Measurements from ENCODE around the gene FCGBP.
"Not testable (repeated sequence)": the region's sequence is repeated elsewhere in the genome, so short reads cannot be mapped to it uniquely, and the experiment has no call there.

The FCGBP gene

GRCh38 chr19:39898858-39899257 lies 35.6 kb downstream of the FCGBP start:
- not testable (repeated sequence) for H3K27ac Mint-ChIP-seq; H3K9me3 Mint-ChIP-seq; H3K36me3 Mint-ChIP-seq; H3K27me3 Mint-ChIP-seq; H3K4me1 Mint-ChIP-seq; ATAC-seq (ENCODE audit: low read depth); DNase-seq (ENCODE audit: low spot score in 2 of 2); H3K4me3 Mint-ChIP-seq

GRCh38 chr19:39897511-39898245 lies 36.8 kb downstream of the FCGBP start:
- H3K9me3 Mint-ChIP-seq, H3K27ac Mint-ChIP-seq, H3K27me3 Mint-ChIP-seq, H3K4me3 Mint-ChIP-seq, H3K36me3 Mint-ChIP-seq, H3K4me1 Mint-ChIP-seq: not testable (repeated sequence)
- ATAC-seq (ENCODE audit: low read depth): peak; percentile 84
- DNase-seq (ENCODE audit: low spot score in 2 of 2): peak; percentile 26 to 57

GRCh38 chr19:39895096-39895495 lies 39.3 kb downstream of the FCGBP start:
- not testable (repeated sequence) for H3K4me1 Mint-ChIP-seq; H3K9me3 Mint-ChIP-seq; H3K27me3 Mint-ChIP-seq; H3K4me3 Mint-ChIP-seq; DNase-seq (ENCODE audit: low spot score in 2 of 2); H3K36me3 Mint-ChIP-seq; ATAC-seq (ENCODE audit: low read depth)
- H3K27ac Mint-ChIP-seq: peak overlapping the region; percentile 38

GRCh38 chr19:39894236-39894606 lies 40.2 kb downstream of the FCGBP start:
- H3K9me3 Mint-ChIP-seq; H3K36me3 Mint-ChIP-seq; H3K27me3 Mint-ChIP-seq; H3K4me3 Mint-ChIP-seq; H3K4me1 Mint-ChIP-seq; DNase-seq (ENCODE audit: low spot score in 2 of 2); ATAC-seq (ENCODE audit: low read depth); H3K27ac Mint-ChIP-seq: not testable (repeated sequence)

- H3K27me3 Mint-ChIP-seq; ATAC-seq (ENCODE audit: low read depth); H3K9me3 Mint-ChIP-seq; H3K36me3 Mint-ChIP-seq; H3K27ac Mint-ChIP-seq; H3K4me1 Mint-ChIP-seq; DNase-seq (ENCODE audit: low spot score in 2 of 2); H3K4me3 Mint-ChIP-seq: not testable (repeated sequence)
Measured at GRCh38 chr19:39893366-39894235, 40.8 kb downstream of the FCGBP start.

GRCh38 chr19:39892506-39892902 lies 41.9 kb downstream of the FCGBP start:
- H3K36me3 Mint-ChIP-seq; H3K4me3 Mint-ChIP-seq; H3K27ac Mint-ChIP-seq; H3K4me1 Mint-ChIP-seq; ATAC-seq (ENCODE audit: low read depth); H3K27me3 Mint-ChIP-seq; H3K9me3 Mint-ChIP-seq; DNase-seq (ENCODE audit: low spot score in 2 of 2): not testable (repeated sequence)

- not testable (repeated sequence) for H3K36me3 Mint-ChIP-seq; H3K27ac Mint-ChIP-seq; H3K4me1 Mint-ChIP-seq; H3K9me3 Mint-ChIP-seq; H3K27me3 Mint-ChIP-seq; H3K4me3 Mint-ChIP-seq; DNase-seq (ENCODE audit: low spot score in 2 of 2)
- ATAC-seq (ENCODE audit: low read depth): peak; percentile 39
Measured at GRCh38 chr19:39891660-39892505, 42.6 kb downstream of the FCGBP start.

GRCh38 chr19:39890755-39891551 lies 43.5 kb downstream of the FCGBP start:
- Mint-ChIP-seq H3K27me3 (peaks cover 1% of the 10 kb centered on the region), H3K36me3 (peaks cover 3% of the 10 kb centered on the region), H3K4me3 (no peak overlapping the region), H3K9me3 (no peaks in the 10 kb centered on the region), H3K27ac (no peak overlapping the region), H3K4me1 (peaks cover 4% of the 10 kb centered on the region)
- ATAC-seq (ENCODE audit: low read depth): no peak
- no peak for DNase-seq (ENCODE audit: low spot score in 2 of 2)

GRCh38 chr19:39889872-39890754 lies 44.3 kb downstream of the FCGBP start:
- not testable (repeated sequence) for ATAC-seq (ENCODE audit: low read depth); H3K27me3 Mint-ChIP-seq; H3K27ac Mint-ChIP-seq; H3K36me3 Mint-ChIP-seq; H3K4me1 Mint-ChIP-seq; H3K4me3 Mint-ChIP-seq; DNase-seq (ENCODE audit: low spot score in 2 of 2); H3K9me3 Mint-ChIP-seq

GRCh38 chr19:39887456-39887951 lies 46.9 kb downstream of the FCGBP start:
- DNase-seq (ENCODE audit: low spot score in 2 of 2); H3K9me3 Mint-ChIP-seq; H3K4me3 Mint-ChIP-seq; H3K27me3 Mint-ChIP-seq; H3K36me3 Mint-ChIP-seq; H3K4me1 Mint-ChIP-seq; H3K27ac Mint-ChIP-seq; ATAC-seq (ENCODE audit: low read depth): not testable (repeated sequence)

- not testable (repeated sequence) for DNase-seq (ENCODE audit: low spot score in 2 of 2); H3K36me3 Mint-ChIP-seq; H3K9me3 Mint-ChIP-seq
Measured at GRCh38 chr19:39885821-39886554, 48.4 kb downstream of the FCGBP start.

GRCh38 chr19:39884721-39885120 lies 49.7 kb downstream of the FCGBP start:
- H3K4me1 Mint-ChIP-seq; H3K27me3 Mint-ChIP-seq; H3K9me3 Mint-ChIP-seq; DNase-seq (ENCODE audit: low spot score in 2 of 2); H3K36me3 Mint-ChIP-seq; H3K27ac Mint-ChIP-seq; ATAC-seq (ENCODE audit: low read depth); H3K4me3 Mint-ChIP-seq: not testable (repeated sequence)

More at GRCh38 chr19:39885821-39886554, 48.4 kb downstream of the FCGBP start:
- ATAC-seq (ENCODE audit: low read depth); H3K4me3 Mint-ChIP-seq; H3K27ac Mint-ChIP-seq; H3K27me3 Mint-ChIP-seq; H3K4me1 Mint-ChIP-seq: not testable (repeated sequence)
